ENCODE data around the gene BBS7.

- TF ChIP-seq, protein P1, sequence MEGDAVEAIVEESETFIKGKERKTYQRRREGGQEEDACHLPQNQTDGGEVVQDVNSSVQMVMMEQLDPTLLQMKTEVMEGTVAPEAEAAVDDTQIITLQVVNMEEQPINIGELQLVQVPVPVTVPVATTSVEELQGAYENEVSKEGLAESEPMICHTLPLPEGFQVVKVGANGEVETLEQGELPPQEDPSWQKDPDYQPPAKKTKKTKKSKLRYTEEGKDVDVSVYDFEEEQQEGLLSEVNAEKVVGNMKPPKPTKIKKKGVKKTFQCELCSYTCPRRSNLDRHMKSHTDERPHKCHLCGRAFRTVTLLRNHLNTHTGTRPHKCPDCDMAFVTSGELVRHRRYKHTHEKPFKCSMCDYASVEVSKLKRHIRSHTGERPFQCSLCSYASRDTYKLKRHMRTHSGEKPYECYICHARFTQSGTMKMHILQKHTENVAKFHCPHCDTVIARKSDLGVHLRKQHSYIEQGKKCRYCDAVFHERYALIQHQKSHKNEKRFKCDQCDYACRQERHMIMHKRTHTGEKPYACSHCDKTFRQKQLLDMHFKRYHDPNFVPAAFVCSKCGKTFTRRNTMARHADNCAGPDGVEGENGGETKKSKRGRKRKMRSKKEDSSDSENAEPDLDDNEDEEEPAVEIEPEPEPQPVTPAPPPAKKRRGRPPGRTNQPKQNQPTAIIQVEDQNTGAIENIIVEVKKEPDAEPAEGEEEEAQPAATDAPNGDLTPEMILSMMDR (IDR thresholded peaks at IDR 0.05): no peak
- TF ChIP-seq POLR2AphosphoS5 (IDR thresholded peaks at IDR 0.05): no peak
Observed at GRCh38 chr4:121818215-121818614, 52.1 kb downstream of the BBS7 start.
